ENCODE measurements around the gene NKTR.

NKTR gene

GRCh38 chr3:42662813-42663535, 62.5 kb downstream of the NKTR start:
- no peak for DNase-seq

- DNase-seq = no peak
Measured at GRCh38 chr3:42663581-42664437, 63.3 kb downstream of the NKTR start.

GRCh38 chr3:42664438-42664803, 63.9 kb downstream of the NKTR start:
- no peak for DNase-seq

GRCh38 chr3:42665050-42665878, 64.8 kb downstream of the NKTR start:
- no peak for DNase-seq

GRCh38 chr3:42666022-42666421, 65.5 kb downstream of the NKTR start:
- no peak for DNase-seq

GRCh38 chr3:42666577-42666998, 66.1 kb downstream of the NKTR start:
- DNase-seq = no peak

- DNase-seq = no peak
Measured at GRCh38 chr3:42667096-42667522, 66.6 kb downstream of the NKTR start.

GRCh38 chr3:42667523-42668412, 67.3 kb downstream of the NKTR start:
- peak; percentile 96 to 98 for DNase-seq

GRCh38 chr3:42668413-42668760, 67.9 kb downstream of the NKTR start:
- no peak for DNase-seq

GRCh38 chr3:42668793-42669217, 68.3 kb downstream of the NKTR start:
- no peak for DNase-seq

GRCh38 chr3:42670051-42670576, 69.6 kb downstream of the NKTR start:
- DNase-seq = no peak

GRCh38 chr3:42670670-42671069, 70.2 kb downstream of the NKTR start:
- no peak for DNase-seq

GRCh38 chr3:42672515-42672914, 72.0 kb downstream of the NKTR start:
- no peak for DNase-seq

GRCh38 chr3:42673082-42673481, 72.6 kb downstream of the NKTR start:
- DNase-seq = no peak

- peak in 1 of 2 experiments; percentile 40 for DNase-seq
Measured at GRCh38 chr3:42674146-42674545, 73.7 kb downstream of the NKTR start.

GRCh38 chr3:42675909-42676308, 75.4 kb downstream of the NKTR start:
- DNase-seq = no peak

GRCh38 chr3:42678447-42678846, 78.0 kb downstream of the NKTR start:
- no peak for DNase-seq

GRCh38 chr3:42680271-42680670, 79.8 kb downstream of the NKTR start:
- no peak for DNase-seq

- no peak for DNase-seq
Measured at GRCh38 chr3:42680806-42681205, 80.3 kb downstream of the NKTR start.

- DNase-seq = no peak
Measured at GRCh38 chr3:42681361-42682038, 81.0 kb downstream of the NKTR start.

- DNase-seq = no peak
Measured at GRCh38 chr3:42682301-42683070, 82.0 kb downstream of the NKTR start.

All from NCI-H524 (cell line).